ENCODE results near the gene RAB24. TPM values are rescaled to one million over a fixed set of nuclear protein-coding genes. Genes with fewer than 3 reads are reported as not detected.
"Not testable (repeated sequence)": the region's sequence is repeated elsewhere in the genome, so short reads cannot be mapped to it uniquely, and the experiment has no call there.

The RAB24 gene
- total and polyA plus RNA-seq, 2 donors (not counting 1 experiment from before 2014, with no cell fraction given): 25.9 to 34.2 TPM

DNA sequence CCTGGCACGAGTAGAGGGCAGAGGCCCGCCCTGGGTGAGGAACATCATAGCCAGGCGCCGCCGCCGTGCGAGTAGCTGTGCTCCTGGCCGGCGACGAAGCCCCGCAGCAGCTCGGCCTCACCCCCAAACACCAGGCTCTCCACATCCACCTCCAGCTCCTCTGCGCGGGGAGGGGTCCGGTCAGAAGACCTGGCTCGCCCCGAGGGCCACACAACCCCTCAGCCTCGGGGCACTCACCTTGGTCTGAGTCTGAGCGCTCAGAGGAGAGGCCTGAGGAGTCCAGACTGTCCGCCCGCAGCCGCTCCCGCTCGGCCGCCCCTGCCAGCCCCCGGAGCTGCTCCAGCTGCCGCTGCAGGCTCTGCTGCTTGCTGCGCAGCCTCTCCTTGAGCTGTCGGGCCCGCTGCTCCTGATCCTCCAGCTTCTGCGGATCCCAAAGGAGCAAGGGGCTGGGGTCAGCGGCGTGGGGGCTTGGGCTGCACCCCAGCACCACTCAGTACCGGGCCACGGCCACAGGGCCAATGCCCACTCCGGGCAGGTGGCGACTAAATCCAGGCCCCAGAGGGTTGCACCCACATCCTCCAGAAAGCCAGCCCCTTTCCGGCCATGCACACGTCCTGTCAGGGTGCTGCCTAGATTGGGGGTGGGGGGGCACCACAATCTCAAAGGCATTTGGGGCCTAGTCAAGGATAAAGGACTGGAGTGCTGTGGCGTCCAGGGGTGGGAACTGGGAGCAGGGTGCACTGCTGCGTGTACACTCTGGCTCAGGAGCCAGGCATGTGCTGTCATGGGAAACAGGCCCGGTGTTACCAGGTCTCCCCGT is 4.2 kb upstream of the RAB24 start:
- Histone ChIP-seq H3K9me3 (ENCODE audit: control insufficient read depth, insufficient read depth, low read depth, low read length) (no peaks in the 10 kb centered on the region), H3K27me3 (ENCODE audit: control insufficient read depth, insufficient read depth, low read length) (no peaks in the 10 kb centered on the region), H3K79me2 (ENCODE audit: control insufficient read depth, insufficient read depth, low read length) (peaks cover 49% of the 10 kb centered on the region), H3K27ac (ENCODE audit: insufficient read depth, low read length) (peak overlapping the region; percentile 4), H3K4me2 (ENCODE audit: extremely low read depth, insufficient read depth, low read length) (no peak overlapping the region), H3K4me3 (replicated peaks in 1 of 4; ENCODE audit: control extremely low read depth in 1 of 4, insufficient read depth in 1 of 4, low read depth in 3 of 4, low read length in 4 of 4) (no peak overlapping the region), H3K9ac (ENCODE audit: insufficient read depth, low read length) (no peak overlapping the region), H3K36me3 (ENCODE audit: control insufficient read depth, insufficient read depth, low read length) (peaks cover 23% of the 10 kb centered on the region), H4K20me1 (ENCODE audit: control insufficient read depth, extremely low read depth, insufficient read depth, low read length) (no peaks in the 10 kb centered on the region), H2AFZ (ENCODE audit: low read length) (no peak overlapping the region), H3K4me1 (ENCODE audit: control insufficient read depth, extremely low read depth, insufficient read depth, low read length) (peaks cover 14% of the 10 kb centered on the region)
- TF ChIP-seq, protein P1, sequence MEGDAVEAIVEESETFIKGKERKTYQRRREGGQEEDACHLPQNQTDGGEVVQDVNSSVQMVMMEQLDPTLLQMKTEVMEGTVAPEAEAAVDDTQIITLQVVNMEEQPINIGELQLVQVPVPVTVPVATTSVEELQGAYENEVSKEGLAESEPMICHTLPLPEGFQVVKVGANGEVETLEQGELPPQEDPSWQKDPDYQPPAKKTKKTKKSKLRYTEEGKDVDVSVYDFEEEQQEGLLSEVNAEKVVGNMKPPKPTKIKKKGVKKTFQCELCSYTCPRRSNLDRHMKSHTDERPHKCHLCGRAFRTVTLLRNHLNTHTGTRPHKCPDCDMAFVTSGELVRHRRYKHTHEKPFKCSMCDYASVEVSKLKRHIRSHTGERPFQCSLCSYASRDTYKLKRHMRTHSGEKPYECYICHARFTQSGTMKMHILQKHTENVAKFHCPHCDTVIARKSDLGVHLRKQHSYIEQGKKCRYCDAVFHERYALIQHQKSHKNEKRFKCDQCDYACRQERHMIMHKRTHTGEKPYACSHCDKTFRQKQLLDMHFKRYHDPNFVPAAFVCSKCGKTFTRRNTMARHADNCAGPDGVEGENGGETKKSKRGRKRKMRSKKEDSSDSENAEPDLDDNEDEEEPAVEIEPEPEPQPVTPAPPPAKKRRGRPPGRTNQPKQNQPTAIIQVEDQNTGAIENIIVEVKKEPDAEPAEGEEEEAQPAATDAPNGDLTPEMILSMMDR (conservative IDR thresholded peaks at IDR 0.05 in 1 of 2, IDR thresholded peaks at IDR 0.05 in 1 of 2; ENCODE audit: low read depth in 1 of 2, low read length in 2 of 2): no peak
- TF ChIP-seq EZH2 (IDR thresholded peaks at IDR 0.05; ENCODE audit: low read length, missing control alignments): no peak
- DNase-seq (ENCODE audit: low read depth in 2 of 2): no peak

DNA sequence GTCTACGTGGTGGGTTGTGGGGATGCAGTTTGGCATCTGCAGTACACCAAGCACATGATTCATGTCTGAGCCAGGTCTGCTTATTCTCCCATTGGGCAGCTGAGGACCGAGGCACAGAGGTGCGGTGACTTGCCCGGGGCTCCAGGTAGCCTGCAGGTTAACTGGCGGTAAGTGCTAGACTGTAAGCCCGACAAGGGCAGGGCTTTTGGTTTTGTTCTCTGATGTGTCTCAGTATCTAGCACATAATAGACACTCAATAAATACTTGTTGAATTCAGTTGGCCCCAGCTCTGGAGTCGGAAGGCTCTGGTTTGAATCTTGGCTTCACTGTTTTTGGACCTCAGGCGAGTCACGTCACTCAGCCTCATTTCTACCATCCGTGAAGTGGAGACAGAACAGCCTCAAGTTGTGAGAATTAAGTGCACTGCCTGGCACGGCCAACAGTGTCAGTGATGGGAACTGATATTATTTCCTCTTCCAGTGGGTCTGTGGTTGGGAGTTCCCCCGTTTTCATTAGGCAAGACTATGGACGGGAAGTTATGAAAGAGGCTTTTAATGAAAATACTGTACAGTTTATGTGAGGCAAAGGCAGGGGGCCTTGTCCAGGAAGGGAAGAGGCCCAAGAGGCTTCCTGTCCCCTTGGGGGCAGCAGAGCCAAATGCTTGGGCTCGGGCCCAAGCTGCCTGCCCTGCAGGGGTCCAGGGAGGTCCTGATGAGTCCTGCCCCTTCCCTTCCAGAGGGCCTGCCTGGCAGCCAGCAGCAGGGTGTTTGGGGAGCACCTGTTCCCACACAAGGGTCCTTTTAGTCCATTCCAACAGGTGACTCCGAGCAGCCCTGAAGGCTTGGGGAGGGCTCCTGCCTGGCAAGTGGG is 3.4 kb upstream of the RAB24 start:
- peaks cover 24% of the 10 kb centered on the region for H3K36me3 ChIP-seq (ENCODE audit: control insufficient read depth, insufficient read depth, low read length)
- TF ChIP-seq EZH2 (IDR thresholded peaks at IDR 0.05; ENCODE audit: low read length, missing control alignments): no peak
- TF ChIP-seq, protein P1 (conservative IDR thresholded peaks at IDR 0.05 in 1 of 2, IDR thresholded peaks at IDR 0.05 in 1 of 2; ENCODE audit: low read depth in 1 of 2, low read length in 2 of 2): no peak
- no peaks in the 10 kb centered on the region for H3K27me3 ChIP-seq (ENCODE audit: control insufficient read depth, insufficient read depth, low read length)
- no peak overlapping the region for H2AFZ ChIP-seq (ENCODE audit: low read length)
- no peak overlapping the region for H3K9ac ChIP-seq (ENCODE audit: insufficient read depth, low read length)
- no peak overlapping the region for H3K4me3 ChIP-seq (replicated peaks in 1 of 4; ENCODE audit: control extremely low read depth in 1 of 4, insufficient read depth in 1 of 4, low read depth in 3 of 4, low read length in 4 of 4)
- H3K4me2 ChIP-seq (ENCODE audit: extremely low read depth, insufficient read depth, low read length): no peak overlapping the region
- peak in 1 of 2 donors; percentile 6 for DNase-seq (ENCODE audit: low read depth in 2 of 2)
- H3K4me1 ChIP-seq (ENCODE audit: control insufficient read depth, extremely low read depth, insufficient read depth, low read length): peaks cover 17% of the 10 kb centered on the region
- H3K79me2 ChIP-seq (ENCODE audit: control insufficient read depth, insufficient read depth, low read length): peaks cover 58% of the 10 kb centered on the region
- no peaks in the 10 kb centered on the region for H3K9me3 ChIP-seq (ENCODE audit: control insufficient read depth, insufficient read depth, low read depth, low read length)
- H4K20me1 ChIP-seq (ENCODE audit: control insufficient read depth, extremely low read depth, insufficient read depth, low read length): no peaks in the 10 kb centered on the region
- peak overlapping the region; percentile 4 for H3K27ac ChIP-seq (ENCODE audit: insufficient read depth, low read length)

DNA sequence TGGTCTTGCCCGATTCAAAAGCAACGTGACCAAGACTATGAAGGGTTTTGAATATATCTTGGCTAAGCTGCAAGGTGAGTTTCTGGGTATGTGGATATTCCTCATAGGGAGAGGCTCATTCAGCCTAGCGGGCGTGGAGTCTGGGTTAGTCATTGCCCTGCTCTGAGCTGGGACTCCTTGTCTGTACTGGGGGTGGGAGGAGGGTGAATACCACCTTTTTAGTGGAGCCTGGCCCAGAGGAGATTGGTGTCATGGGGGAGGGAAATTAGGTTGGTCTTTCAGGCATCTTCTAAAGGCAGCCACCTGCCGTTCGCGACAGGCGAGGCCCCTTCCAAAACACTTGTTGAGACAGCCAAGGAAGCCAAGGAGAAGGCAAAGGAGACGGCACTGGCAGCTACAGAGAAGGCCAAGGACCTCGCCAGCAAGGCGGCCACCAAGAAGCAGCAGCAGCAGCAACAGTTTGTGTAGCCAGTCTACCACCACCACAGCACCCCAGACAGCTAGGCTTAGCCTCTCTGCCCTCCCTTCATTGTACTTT is 2.7 kb upstream of the RAB24 start:
- H3K4me3 ChIP-seq (replicated peaks in 1 of 4; ENCODE audit: control extremely low read depth in 1 of 4, insufficient read depth in 1 of 4, low read depth in 3 of 4, low read length in 4 of 4); DNase-seq (ENCODE audit: low read depth in 2 of 2); H4K20me1 ChIP-seq (ENCODE audit: control insufficient read depth, extremely low read depth, insufficient read depth, low read length); H3K9me3 ChIP-seq (ENCODE audit: control insufficient read depth, insufficient read depth, low read depth, low read length); H3K4me2 ChIP-seq (ENCODE audit: extremely low read depth, insufficient read depth, low read length); H3K27ac ChIP-seq (ENCODE audit: insufficient read depth, low read length); H2AFZ ChIP-seq (ENCODE audit: low read length); H3K27me3 ChIP-seq (ENCODE audit: control insufficient read depth, insufficient read depth, low read length); H3K9ac ChIP-seq (ENCODE audit: insufficient read depth, low read length): not testable (repeated sequence)
- Histone ChIP-seq H3K36me3 (ENCODE audit: control insufficient read depth, insufficient read depth, low read length) (peaks cover 30% of the 10 kb centered on the region), H3K79me2 (ENCODE audit: control insufficient read depth, insufficient read depth, low read length) (peaks cover 54% of the 10 kb centered on the region), H3K4me1 (ENCODE audit: control insufficient read depth, extremely low read depth, insufficient read depth, low read length) (peaks cover 18% of the 10 kb centered on the region)
